PC-3 (cell line): Measurements from ENCODE around the gene MBD3L1.

ENCODE experiments used
- EZH2 ChIP-seq: fragments of 300-600 bp; sonication (generic); IDR thresholded peaks from one replicate; pipeline ENCODE4 v1.6.1; 2017; ENCODE audit warnings: antibody characterized with exemption, mild to moderate bottlenecking, low read length; ENCODE audit not compliant: unreplicated experiment
- TF ChIP-seq, protein P1 (sequence below): fragments of 300-600 bp; sonication (generic); conservative IDR thresholded peaks from 2 replicates; pipeline ENCODE4 v1.5.1; 2017; ENCODE audit warnings: antibody characterized with exemption, low read depth, mild to moderate bottlenecking, low read length

DNA sequence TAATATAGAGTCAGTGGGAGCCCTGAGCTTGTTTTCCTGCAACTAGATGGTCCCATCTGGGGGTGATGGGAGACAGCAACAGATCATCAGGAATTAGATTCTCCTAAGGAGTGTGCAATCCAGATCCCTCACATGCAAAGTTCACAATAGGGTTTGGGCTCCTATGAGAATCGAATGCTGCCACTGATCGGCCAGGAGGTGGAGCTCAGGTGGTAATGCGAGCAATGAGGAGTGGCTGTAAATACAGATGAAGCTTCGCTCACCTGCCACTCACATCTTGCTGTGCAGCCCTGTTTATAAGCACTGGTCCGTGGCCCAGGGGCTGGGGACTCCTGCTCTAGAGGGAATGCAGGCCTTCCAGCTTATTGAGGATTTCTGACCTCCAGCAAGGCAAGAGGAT is 5.8 kb upstream of the MBD3L1 start:
- TF ChIP-seq, protein P1, sequence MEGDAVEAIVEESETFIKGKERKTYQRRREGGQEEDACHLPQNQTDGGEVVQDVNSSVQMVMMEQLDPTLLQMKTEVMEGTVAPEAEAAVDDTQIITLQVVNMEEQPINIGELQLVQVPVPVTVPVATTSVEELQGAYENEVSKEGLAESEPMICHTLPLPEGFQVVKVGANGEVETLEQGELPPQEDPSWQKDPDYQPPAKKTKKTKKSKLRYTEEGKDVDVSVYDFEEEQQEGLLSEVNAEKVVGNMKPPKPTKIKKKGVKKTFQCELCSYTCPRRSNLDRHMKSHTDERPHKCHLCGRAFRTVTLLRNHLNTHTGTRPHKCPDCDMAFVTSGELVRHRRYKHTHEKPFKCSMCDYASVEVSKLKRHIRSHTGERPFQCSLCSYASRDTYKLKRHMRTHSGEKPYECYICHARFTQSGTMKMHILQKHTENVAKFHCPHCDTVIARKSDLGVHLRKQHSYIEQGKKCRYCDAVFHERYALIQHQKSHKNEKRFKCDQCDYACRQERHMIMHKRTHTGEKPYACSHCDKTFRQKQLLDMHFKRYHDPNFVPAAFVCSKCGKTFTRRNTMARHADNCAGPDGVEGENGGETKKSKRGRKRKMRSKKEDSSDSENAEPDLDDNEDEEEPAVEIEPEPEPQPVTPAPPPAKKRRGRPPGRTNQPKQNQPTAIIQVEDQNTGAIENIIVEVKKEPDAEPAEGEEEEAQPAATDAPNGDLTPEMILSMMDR: peak; percentile 51
- no peak for TF ChIP-seq EZH2
